ENCODE measurements around the gene LALBA. TPM values are rescaled to one million over a fixed set of nuclear protein-coding genes. Genes with fewer than 3 reads are reported as not detected.
"Not testable (repeated sequence)": the region's sequence is repeated elsewhere in the genome, so short reads cannot be mapped to it uniquely, and the experiment has no call there.

Gene LALBA
- total RNA-seq, 1 donor from 2014 or later = not detected

GRCh38 chr12:48532601-48533000 lies 37.2 kb downstream of the LALBA start:
- DNase-seq (ENCODE audit: low spot score) = no peak

GRCh38 chr12:48527891-48528670 lies 41.8 kb downstream of the LALBA start:
- DNase-seq (ENCODE audit: low spot score) = no peak

DNA sequence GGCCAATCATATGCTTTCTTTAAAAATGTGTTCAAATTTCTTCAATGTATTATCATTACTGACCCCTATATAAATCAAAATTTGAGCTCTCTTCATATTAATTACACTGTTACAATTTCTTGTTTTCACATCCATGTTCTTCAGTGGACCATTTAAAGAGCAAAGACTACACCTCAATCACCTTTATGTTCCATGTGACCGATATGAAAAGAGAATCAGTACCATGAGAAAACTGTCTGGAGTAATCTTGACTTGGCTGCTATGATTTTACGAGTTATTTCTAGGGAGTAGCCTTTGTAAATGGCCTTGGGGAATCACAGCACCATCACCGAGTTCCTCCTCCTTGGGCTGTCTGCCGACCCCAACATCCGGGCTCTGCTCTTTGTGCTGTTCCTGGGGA lies 44.5 kb downstream of the LALBA start, which contains the start of gene OR8S1:
TSS of gene OR8S1 (plus strand) at position 301 of the 400 bp plus-strand sequence. CDS start at position 301, 0 bp downstream.
- DNase-seq (ENCODE audit: low spot score) = no peak

DNA sequence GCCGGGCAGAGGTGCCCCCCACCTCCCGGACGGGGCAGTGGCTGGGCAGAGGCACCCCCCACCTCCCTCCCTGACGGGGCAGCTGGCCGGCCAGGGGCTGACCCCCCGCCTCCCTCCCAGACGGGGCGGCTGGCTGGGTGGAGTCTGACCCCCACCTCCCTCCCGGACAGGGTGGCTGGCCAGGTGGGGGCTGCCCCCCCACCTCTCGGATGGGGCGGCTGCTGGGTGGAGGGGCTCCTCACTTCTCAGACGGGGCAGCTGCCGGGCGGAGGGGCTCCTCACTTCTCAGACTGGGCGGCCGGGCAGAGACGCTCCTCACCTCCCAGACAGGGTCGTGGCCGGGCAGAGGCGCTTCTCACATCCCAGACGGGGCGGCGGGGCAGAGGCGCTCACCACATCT lies 49.5 kb downstream of the LALBA start:
- not testable (repeated sequence) for DNase-seq (ENCODE audit: low spot score)

Other genes starting within 250 kb of the LALBA start
- gene ZNF641, start 219.1 kb downstream of the LALBA start, total RNA-seq = 29.9 TPM
- not detected for gene ANP32D, start 97.5 kb downstream of the LALBA start, total RNA-seq
- not detected for gene C12orf54, start 87.5 kb downstream of the LALBA start, total RNA-seq
- not detected for gene OR8S1, start 44.4 kb downstream of the LALBA start, total RNA-seq
- gene KANSL2, start 112.2 kb upstream of the LALBA start, total RNA-seq = 23.5 TPM
- 30.1 TPM for gene CCNT1, start 146.7 kb upstream of the LALBA start, total RNA-seq
- 69.9 TPM for gene ADCY6, start 219.0 kb upstream of the LALBA start, total RNA-seq
- 43.1 TPM for gene CACNB3, start 248.4 kb upstream of the LALBA start, total RNA-seq

Measured in mucosa of gallbladder (tissue), 1 donor.